ENCODE results near the gene MFAP4.

MFAP4 gene, protein sequence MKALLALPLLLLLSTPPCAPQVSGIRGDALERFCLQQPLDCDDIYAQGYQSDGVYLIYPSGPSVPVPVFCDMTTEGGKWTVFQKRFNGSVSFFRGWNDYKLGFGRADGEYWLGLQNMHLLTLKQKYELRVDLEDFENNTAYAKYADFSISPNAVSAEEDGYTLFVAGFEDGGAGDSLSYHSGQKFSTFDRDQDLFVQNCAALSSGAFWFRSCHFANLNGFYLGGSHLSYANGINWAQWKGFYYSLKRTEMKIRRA

DNA sequence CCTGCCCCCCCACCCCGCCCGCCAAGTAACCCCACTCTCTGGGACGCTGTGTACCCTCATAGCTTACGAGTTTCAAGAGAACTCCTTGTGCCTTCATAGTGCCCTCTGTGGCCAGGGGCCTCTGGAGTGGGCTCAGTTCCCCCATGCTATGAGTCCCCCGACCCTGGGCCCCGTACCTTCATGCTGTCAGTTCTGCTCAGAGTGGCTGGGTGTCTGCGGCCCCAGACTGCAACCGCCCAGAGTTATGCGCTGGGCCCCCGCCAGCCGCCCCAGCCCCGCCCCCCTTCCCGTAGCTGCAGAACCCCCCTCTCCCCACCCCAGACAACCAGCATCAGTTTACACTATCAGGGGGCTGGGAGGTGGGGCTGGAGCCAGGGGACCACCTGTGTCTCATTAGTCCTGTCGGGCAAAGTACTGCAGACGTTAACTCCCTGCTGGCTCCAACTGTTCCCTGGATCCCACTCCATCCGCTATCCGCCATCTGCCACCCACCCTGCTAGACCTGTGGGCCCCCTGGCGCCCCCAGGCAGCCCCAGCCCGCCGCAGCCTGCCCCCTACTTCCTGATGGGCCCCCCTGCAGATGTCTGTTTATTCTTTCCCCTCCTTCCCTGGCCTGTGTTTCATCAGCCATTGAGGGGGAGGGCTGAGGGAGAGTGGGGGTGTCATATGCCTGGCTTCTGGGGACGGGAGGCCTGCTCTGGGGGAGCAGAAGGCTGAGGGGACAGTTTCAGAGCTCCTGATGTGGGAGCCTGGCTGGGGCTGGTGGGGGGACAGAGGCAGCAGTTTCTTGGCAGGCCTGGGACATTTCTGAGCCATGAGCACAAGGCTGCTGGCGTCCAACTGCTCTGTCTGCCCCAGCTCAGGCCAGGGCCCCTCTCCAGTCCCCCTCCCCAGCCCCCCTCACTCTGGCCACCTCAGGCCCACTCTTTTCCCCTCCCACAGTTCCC lies at the start of gene MFAP4:
Gene MFAP4 (minus strand): TSS at position 217 of the 947 bp plus-strand sequence. CDS start 35 bp downstream, at position 182.
- in situ Hi-C loops (cut with HindIII; ENCODE audit: low sequenced_read_pairs), result no loop called here

DNA sequence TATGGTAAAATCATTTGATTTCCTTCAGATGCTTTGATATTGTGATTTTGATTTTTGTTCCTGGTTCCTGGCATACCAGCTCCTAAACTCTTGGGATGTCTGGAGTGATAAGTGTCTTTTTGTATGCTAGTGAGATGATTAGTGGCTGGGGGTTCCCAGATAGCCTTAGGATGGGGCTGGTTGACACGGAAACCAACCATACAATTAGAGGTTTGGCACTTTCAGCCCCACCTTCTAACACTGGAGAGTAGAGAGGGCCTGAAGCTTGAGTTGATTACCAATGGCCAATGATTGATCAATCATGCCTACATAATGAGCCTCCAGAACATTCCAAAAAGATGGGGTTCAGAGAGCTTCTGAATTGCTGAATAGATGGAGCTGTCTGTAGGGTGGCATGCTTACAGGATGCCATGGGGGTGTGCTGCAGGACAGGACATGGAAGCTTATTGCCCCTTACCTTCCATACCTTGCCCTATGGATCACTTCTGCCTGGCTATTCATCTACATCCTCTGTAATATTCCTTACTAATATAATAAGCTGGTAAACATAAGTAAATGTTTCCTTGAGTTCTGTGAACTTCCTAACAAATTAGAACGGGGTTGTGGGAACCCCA lies 46.8 kb upstream of the MFAP4 start:
- in situ Hi-C loops (cut with HindIII; ENCODE audit: low sequenced_read_pairs), result no loop called here

DNA sequence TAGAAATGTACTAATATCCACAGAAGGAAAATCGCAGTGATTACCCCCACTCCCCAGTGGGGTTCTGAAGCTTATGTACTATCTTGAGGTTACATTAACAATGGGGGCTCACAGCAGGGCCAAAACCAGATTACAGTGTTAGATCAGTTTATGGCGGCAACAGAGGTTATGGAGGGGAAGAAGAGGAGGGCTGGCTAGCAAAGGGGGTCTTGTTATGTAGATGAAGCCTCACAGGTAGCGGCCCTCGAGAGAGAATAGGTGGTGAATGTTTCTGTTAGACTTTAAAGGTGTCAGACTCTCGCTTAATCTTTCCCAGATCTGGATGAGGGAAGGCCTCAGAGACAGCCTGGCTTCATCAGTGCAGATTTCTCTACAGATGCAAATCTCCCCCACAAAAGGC lies 46.3 kb upstream of the MFAP4 start:
- in situ Hi-C loops (cut with HindIII; ENCODE audit: low sequenced_read_pairs), result no loop called here

DNA sequence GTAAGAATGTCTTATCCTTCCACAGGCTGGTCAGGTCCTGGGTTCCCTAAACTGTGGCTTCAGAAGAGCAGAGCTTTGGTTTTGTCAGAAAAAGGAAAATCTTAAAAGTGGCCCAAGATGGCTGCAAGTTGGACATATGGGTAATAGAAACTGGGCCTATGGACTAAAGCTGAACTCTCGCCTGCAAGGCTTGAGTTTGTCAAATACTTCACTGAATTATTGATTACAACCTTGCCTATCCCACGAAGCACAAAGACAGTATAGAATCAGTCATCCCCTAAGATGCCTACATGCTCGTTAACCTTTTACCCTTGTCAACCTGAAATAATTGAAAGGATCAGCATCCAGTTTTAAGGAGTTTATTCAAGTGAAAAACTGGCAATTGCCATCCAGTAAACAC lies 44.7 kb upstream of the MFAP4 start:
- in situ Hi-C loops (cut with HindIII; ENCODE audit: low sequenced_read_pairs), result no loop called here

DNA sequence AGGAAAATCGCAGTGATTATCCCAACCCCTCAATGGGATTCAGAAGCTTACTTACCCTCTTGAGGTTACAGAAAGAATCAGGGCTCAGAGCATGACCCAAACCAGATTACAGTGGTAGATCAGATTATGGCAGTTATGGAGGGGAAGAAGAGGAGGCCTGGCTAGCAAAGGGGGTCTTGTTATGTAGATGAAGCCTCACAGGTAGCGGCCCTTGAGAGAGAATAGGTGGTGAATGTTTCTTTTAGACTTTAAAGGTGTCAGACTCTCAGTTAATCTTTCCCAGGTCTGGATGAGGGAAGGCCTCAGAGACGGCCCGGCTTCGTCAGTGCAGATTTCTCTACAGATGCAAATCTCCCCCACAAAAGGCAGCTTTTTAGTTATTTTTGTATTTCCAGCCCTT lies 39.6 kb upstream of the MFAP4 start:
- in situ Hi-C loops (cut with HindIII; ENCODE audit: low sequenced_read_pairs), result no loop called here

DNA sequence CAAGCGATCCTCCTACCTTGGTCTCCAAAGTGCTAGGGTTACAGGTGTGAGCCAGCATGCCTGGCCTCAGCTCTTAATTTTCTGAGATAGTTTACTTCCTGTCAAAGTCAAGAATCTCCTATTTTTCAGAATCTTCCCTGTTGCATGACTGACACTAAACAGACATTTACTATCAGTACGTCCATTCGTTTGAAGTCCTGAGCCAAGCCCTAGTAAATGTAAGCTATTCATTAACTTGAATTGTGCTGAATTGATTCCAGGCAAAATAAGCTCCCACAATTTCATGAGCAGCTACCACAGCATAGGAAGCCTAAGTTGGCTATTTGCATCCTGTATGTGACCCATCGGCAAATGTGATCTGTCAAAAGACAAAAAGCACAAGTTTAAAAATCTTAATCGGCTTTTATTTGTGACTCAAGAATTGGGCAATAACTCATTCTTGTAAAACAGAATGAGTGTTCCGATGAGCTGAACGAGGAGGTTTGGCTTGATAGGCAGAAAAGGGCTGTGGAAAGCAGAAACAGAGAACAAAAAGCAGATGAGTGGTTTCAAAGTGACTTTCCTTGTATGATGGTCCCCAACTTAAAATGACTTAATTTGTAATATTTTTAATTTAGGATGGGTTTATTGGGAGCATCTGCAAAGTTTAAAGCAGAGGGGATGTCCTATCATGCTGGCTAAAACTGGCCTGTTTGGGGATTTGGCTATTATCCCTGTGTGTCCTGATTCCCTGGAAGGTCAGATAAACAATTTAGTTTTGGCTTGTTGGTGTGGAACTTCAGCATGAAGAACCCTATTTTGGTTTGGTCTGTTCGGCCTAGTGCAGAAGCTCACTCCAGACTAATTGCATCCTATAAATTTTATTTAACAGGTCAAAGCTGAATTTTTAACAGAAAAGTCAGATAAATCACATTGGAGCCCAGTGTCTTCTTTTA lies 38.2 kb upstream of the MFAP4 start:
- in situ Hi-C loops (cut with HindIII; ENCODE audit: low sequenced_read_pairs), result no loop called here

DNA sequence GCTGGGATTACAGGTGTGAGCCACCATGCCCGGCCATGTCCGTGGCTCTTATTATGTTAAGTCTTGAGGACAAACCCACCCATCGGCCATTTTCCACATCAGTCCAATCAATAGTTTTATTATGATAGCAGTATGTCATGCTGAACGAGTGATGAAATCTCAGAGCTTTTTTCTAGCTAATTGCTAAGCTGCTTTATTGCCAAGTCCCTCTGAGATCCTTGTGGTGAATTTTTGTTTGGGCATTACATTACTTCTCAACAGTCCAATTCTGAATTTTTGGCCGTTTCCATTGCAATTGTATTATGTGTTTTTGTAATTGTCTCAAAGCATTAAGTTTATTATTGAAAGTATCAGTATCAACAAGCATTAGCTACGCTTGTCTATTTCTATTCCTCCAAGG lies 34.9 kb upstream of the MFAP4 start:
- in situ Hi-C loops (cut with HindIII; ENCODE audit: low sequenced_read_pairs), result no loop called here

DNA sequence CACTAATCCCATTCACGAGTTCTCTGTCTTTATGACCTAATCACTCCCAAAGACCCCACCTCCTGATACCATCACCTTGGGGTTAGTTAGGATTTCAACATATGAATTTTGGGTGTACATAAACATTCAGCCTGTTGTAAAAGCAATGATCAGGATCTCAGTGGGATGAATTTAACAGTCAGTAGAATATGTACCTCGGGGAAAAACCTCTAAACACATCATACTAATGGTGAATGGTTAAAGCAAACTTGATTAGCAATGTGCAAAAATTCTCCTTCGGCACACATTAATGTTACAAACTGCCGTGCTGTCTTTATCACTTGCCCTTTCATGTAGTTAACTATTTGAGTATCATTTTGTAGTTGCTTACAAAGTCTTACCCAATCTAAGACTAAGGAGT lies 34.2 kb upstream of the MFAP4 start:
- in situ Hi-C loops (cut with HindIII; ENCODE audit: low sequenced_read_pairs), result no loop called here

DNA sequence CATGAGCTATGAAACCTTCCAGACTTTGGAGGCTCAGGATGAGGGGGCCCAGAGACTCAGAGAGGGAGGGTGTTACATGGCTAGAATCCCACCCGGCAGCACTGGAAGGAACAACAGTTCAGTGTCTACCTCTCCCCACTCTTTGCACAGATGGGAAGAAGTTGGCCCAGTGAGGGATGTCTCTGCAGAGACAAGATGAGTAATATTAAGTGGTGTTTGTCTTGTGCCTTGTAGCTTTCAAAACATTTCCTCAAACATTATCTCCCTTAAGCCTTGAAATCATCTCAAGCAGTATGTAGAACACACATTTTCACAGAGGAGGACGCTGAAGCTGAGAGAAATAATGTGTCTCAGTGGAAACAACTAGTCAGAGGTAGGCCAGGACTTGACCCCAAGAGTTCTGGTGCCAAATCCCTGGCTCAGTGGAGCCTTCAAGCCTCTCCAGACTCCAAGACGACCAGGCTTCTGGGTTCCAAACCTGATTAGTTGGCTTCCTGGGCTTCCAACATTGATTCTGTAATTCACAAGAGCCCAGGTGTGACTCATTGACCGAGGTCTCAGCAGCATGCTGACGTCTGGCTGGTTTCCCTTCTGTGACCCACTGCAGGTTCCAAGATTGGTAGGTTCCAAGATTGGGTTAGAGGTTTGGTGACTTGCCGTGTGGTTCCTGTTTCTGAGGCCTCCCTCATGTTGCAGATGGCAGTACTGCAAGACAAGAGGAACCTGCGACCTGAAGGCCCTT lies 31.4 kb upstream of the MFAP4 start:
- in situ Hi-C loops (cut with HindIII; ENCODE audit: low sequenced_read_pairs), result no loop called here

DNA sequence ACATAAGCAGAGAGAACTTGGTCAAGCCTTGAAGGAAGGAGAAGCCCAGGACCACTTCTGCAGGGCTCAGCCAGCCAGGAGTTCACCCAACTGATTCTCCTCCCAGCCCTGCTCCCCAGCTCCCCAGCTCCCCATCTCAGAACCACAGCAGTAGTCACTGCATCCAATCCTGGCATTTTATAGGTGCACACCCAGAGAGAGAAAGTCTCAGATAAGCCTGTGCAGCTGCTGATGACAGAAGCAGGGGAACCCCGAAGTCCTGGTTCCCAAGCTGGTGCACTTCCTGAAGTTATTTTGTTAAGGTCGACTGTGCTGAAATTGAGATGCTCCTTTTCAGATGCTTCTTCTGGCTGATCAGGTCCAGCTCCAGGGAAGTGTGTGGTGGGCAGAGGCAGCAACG lies 30.6 kb upstream of the MFAP4 start:
- in situ Hi-C loops (cut with HindIII; ENCODE audit: low sequenced_read_pairs), result no loop called here

DNA sequence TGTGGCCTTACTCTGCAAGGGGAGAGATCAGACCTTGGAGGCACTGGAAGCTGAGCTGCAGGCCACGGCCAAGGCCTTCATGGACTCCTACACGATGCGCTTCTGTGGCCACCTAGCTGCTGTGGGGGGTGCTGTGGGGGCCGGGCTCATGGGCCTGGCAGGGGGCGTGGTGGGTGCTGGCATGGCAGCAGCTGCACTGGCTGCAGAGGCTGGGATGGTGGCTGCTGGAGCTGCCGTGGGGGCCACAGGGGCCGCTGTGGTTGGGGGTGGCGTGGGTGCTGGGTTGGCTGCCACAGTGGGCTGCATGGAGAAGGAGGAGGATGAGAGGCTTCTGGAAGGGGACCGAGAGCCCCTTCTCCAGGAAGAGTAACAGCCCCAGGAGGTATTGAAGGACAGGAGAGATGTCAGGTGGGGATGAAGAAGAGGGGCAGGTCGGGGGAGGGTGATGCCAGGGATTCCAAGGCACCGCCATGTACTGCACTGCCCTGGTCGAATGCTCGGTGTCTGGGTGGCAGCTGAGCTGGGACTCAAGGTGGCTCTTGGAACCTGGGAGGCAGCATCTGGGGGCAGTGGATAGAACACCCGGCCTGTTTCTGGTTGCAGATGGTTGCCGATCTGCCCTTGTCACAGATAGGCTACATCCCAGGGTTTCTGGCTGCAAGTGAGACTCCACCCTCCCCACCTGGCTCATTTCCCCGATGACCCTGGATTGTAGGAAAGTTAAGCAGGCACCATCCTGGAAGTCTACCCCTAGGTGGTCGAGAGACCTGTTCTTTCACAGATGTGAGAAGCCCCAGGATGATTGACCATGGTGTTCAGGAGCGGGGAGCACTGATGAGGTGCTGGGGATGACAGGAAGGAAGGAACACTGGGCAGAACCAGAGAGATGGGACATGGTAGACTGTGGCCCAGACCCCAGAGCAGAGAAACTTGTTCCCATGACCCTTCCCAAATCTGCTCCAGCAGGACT lies 29.1 kb upstream of the MFAP4 start:
- in situ Hi-C loops (cut with HindIII; ENCODE audit: low sequenced_read_pairs), result no loop called here

DNA sequence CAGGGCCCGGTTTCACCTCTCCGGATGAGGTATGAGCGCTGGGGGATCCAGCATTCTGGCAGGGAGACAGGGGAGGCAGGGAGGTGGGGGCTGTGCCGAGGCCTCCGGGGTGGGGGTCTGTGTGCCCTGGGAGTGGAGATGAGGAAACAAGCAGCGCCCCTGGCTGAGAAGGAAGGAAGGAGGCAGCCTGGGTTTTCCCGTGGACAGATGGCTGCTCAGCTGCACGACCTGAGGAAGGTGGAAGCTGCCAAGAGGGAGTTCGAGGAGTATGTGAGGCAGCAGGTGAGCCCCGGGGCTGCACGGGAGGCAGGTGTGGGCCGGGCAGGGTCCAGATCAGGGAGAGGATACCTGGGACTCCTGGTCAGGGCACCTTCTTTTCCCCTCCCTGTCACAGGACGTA lies 28.3 kb upstream of the MFAP4 start:
- in situ Hi-C loops (cut with HindIII; ENCODE audit: low sequenced_read_pairs), result no loop called here

DNA sequence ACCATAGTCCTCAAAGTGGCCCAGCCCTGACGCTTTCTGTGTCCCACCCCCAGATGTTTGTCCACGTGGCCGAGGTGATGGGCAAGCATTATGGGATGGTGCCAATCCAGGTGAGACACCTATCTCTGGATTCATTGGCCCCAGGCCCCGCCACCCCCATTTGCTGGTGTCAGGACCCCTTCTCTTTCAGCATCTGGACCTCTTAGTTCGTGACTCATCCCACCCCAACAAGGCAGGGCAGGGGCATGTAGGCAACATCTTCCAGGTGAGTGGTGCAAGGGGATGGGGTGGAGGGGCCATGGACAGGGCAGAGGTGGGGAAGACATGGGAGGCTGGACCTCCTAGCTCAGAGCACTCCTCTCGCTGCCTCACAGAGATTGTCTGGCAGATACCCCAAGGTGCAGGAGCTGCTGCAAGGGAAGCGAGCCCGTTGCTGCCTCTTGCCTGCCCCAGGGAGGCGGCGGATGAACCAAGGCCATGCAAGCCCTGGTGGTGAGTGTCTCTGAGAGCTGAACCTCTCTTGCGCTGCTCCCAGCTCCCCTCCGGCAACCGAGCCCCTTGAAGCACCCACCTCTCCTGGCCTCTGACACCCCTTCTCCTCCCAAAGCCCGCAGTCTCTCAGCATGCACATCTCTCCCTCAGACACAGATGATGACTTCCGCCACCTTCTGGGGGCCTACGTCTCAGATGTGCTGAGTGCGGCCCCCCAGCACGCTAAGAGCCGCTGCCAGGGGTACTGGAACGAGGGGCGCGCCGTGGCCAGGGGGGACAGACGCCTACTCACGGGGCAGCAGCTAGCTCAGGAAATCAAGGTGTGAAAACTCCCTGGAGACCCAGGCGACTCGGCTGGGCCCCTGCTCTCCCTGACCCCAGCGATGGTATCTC lies 27.6 kb upstream of the MFAP4 start:
- in situ Hi-C loops (cut with HindIII; ENCODE audit: low sequenced_read_pairs), result no loop called here

DNA sequence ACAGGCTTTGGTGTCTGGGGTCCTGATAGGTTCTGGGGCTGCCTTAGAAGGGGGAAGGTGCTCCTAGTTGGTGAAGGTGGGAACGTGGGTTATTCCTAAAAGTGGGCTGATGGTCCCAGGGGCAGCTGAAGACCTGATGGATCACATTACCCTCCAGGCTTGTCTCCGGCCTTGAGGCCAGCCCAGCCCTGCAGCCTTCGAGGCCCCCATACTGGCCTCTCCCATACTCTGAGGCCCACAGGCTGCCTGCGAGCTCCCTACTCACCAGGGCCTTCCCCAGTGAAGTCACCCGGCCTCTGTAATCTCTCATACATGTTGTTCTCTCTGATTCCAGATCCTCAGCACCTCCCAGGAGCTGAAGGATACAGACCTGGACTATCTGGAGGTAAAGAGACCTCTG lies 26.8 kb upstream of the MFAP4 start:
- in situ Hi-C loops (cut with HindIII; ENCODE audit: low sequenced_read_pairs), result no loop called here

DNA sequence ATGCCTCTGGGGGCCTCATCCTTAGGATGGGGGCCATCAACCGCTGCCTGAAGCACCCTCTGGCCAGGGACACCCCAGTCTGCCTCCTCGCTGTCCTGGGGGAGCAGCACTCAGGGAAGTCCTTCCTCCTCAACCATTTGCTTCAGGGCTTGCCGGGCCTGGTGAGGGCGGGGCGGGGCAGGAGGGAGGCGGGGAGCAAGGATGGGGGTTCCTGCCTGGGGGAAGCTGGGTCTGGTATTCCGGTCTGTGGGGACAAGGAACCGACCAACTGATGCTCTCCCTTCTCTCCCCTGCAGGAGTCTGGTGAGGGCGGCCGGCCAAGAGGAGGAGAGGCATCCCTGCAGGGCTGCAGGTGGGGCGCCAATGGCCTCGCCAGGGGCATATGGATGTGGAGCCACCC lies 26.0 kb upstream of the MFAP4 start:
- in situ Hi-C loops (cut with HindIII; ENCODE audit: low sequenced_read_pairs), result no loop called here

DNA sequence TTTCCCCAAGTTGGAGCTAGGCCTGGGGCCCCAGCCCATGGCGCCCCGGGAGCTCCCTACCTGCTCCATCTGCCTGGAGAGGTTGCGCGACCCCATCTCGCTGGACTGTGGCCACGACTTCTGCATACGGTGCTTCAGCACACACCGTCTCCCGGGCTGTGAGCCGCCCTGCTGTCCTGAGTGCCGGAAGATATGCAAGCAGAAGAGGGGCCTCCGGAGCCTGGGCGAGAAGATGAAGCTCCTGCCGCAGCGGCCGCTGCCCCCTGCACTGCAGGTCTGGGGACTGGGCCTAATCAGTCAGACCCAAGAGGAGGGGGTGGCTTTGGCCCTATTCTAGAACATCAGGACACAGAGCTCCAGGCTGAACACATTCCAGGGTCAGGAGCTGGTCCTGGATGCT lies 25.5 kb upstream of the MFAP4 start:
- in situ Hi-C loops (cut with HindIII; ENCODE audit: low sequenced_read_pairs), result no loop called here

DNA sequence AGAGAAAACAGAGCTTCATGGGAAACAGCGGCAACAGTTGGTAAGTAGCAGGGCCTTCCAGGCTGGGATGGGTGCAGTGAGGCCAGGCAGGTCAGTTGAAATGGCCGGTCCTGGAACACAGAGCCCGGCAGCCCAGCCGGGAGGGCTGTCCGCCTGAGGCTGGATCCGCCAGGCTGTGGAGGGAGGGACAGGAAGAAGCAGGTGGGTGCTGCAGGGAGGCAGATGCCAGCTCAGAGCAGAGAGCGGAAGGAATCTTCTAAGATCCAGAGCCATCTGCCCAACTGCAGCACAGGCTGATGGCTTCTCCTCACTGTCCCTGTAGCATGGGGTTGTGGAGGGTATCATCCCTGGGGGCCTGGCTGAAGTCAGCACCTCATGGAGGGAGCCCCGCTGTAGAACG lies 24.6 kb upstream of the MFAP4 start:
- in situ Hi-C loops (cut with HindIII; ENCODE audit: low sequenced_read_pairs), result no loop called here

Data from endothelial cell of hepatic sinusoid (primary cell).